GM15510 (cell line): Measurements from ENCODE around the gene SYNGR3.

Source experiments
- POLR2A ChIP-seq: IDR thresholded peaks from 3 replicates; pipeline ENCODE4 v1.6.1; 2011; ENCODE audit warnings: borderline replicate concordance; ENCODE audit not compliant: insufficient read length; ENCODE audit errors: extremely low read depth

The SYNGR3 gene

GRCh38 chr16:1971796-1972489 is 17.8 kb upstream of the SYNGR3 start, which contains the start of gene TBL3:
Gene TBL3, plus strand, starts transcription at chr16:1972053. Its CDS starts 112 bp downstream, at chr16:1972165.
- TF ChIP-seq POLR2A = peak; percentile 95

- no peak for TF ChIP-seq POLR2A
Measured at GRCh38 chr16:1972490-1972877, 17.3 kb upstream of the SYNGR3 start.

DNA sequence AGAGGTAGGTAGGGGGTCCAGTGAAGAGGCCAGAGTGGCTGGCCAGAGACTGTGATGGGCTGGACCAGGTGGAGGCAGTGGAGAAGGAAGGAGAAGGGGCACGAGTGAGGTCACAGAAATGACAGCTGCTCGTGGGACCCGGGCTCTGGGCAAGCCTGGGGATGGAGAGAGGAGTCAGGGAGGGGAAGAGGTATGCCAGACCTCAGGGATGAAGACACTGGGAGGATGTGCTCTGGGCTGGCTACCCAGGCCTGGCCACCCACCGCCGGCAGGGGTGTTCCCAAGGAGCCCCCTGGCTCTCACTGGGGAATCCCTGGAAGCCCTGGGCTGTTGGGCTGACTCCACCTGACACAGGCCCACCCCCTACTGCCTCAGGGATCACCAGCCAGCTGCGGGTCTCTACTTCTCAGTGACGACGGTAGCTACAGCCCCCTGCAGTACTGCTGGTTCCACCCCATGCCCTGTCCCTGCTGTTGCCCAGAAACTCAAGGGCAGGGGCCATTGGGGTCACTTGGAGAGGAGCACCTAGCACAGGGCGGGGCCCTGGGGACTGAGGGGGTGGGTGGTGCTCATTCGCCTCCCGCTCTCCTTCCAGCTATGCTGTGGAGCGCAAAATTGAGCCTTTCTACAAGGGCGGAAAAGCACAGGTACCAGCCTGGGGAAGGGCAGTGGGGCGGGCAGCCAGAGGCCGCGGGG is 16.2 kb upstream of the SYNGR3 start:
- no peak for TF ChIP-seq POLR2A

DNA sequence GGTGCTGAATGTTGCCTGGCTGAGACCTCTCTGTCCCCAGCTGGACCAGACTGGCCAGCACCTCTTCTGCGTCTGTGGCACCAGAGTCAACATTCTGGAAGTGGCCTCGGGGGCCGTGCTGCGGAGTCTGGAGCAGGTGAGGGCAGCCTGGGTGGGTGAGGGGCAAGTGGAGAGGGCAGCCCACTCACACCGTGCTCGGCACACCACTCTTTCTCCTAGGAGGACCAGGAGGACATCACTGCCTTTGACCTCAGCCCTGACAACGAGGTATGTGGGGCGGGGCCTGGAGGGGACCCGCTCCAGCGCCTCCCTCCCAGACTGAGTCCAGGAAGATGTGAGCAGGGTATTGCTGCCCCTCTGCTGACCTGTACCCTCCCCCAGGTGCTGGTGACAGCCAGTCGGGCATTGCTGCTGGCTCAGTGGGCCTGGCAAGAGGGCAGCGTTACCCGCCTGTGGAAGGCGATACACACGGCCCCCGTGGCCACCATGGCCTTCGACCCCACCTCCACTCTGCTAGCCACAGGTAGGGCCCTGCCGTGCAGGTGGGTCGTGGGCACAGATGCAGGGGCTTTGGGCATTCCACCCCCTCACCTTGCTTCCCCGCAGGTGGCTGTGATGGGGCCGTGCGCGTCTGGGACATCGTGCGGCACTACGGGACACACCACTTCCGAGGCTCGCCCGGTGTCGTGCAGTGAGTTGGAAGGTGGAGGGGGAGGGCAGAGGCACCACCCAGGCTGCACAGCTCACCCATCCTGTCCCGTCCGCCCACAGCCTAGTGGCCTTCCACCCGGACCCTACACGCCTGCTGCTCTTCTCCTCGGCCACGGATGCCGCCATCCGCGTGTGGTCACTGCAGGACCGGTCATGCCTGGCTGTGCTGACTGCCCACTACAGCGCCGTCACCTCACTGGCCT is 15.4 kb upstream of the SYNGR3 start:
- TF ChIP-seq POLR2A = no peak

- TF ChIP-seq POLR2A = no peak
Measured at GRCh38 chr16:1975432-1976215, 14.1 kb upstream of the SYNGR3 start.

DNA sequence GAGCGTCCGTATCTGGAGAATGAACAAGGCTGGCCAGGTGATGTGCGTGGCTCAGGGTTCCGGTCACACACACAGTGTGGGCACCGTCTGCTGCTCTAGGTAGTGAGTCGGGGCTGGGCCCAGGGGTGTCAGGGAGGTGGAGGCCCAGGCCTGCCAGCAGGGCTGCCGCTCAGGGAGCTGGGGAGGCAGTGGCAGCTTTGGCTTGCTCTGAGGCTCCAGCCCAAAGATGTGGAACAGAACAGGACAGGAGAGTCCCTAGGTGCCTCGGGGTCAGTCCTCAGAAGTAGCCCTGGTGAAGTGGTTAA is 13.6 kb upstream of the SYNGR3 start:
- no peak for TF ChIP-seq POLR2A

- TF ChIP-seq POLR2A = no peak
Measured at GRCh38 chr16:1976951-1977874, 12.6 kb upstream of the SYNGR3 start.

- no peak for TF ChIP-seq POLR2A
Measured at GRCh38 chr16:1977875-1978268, 11.9 kb upstream of the SYNGR3 start.

DNA sequence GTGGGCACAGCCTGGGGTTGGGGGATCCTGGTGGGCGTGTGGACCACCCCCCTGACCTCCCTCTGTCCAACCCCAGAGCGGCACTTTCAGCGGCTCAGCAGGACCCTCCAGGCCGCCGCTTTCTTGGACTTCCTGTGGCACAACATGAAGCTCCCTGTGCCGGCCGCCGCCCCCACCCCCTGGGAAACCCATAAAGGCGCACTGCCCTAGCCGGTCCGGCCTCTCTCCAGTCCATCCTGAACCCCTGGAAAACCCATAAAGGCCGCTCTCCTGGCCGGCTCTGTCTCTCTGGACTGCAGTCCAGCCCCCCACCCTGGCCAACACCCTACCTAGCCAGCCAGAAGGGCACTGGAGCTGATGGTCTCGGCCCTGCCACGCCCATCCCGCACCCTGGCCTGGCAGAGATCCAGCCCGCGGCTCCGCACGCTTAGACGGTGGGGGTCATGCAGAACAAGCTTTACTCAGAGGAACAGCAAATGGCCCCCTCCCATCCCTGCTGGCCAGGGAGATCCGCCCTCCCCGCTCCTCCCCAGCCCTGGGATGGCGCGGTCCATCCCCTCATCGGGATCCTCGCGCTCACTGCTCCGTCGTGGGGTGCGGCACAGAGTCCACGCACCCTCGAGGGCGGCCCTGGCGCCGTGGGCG is 11.2 kb upstream of the SYNGR3 start:
- TF ChIP-seq POLR2A = no peak

DNA sequence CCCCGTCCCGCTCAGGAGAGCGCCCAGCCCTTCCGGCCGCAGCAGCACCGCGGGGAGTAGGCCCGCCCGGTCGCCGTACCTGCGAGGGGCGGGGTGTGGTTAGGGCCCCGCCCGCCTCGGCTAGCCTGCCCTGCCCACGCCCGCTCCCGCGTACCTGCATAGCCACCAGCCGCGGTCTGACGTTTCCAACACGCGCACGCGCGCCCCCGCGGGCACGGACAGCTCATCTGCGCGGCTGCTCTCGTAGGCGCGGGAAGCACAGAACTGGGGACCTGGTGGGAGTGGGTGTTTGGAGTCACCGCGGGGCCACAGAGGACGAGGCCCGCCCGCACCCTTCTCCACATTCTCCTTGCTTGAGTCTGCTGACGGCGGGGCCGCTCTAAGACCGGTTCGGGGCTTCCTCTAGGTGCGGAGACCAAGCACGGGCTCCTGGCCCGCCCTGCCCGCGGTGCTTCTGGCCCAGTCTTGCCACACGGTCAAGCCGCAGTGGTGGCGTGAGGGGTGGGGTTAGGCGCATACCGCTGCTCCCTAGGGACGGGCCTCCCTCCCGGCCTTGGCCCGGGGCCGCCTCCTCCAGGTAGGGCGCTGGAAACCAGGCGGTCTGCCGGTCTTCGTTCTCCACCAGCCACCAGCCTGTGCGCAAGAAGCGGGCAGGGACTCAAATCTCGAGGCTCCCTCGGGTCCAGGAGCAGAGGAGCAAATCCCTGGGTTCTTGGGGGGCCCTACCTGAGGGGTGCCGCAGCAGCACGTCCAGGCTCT is 10.3 kb upstream of the SYNGR3 start:
- TF ChIP-seq POLR2A = no peak

DNA sequence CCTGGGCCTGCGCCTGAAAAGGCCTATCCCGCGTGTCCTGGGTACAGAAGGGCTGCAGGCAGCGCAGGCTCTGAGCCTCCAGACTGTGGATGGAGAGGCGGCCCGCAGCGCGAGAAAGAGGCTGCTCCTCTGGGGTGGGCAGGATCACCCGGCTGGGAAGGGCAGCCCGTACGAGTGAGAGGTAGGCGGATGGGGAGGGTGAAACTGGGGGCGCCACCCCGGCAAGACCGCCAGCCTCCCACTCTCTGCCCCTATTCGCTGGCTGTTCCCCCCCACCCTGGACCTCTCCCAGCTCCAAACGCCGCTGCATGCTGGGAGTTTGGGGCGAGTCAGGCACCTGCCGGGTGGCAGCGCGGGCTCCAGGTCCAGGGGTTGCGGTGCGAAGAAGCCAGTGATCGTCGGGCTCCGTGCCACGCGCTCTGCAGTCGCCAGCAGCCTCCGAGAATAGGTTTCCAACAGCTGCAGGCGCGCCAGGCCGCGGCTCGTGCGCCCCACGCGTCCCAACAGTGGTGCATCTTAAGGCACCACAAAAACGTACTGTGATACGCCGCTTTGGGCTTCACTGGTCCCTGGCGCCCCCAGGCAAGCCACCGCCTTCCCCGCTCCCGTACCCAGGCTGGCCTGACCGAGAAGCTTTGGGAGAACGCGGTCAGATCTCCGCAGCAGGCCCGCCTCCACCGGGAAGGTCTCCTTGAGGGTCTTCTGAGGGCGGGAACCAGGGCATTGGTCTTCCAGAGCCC is 9.6 kb upstream of the SYNGR3 start:
- no peak for TF ChIP-seq POLR2A

- no peak for TF ChIP-seq POLR2A
Measured at GRCh38 chr16:1980770-1981087, 9.0 kb upstream of the SYNGR3 start.
